Spleen (tissue), 11 donors: ENCODE results near the gene DDIT4. TPM values are rescaled to one million over a fixed set of nuclear protein-coding genes. Genes with fewer than 3 reads are reported as not detected.

Experiments
- DNase-seq: peaks from one replicate; pipeline ENCODE4 v3.0.0-alpha.2; 2020
- H3K27ac ChIP-seq, 8 donors: fragments of 200-600 bp; sonication (generic) in 7 of 8; 1 replicate in 4 of 8; 2 replicates in 4 of 8; pipeline versions ENCODE4 v1.5.0 to v1.8.0; 2016 to 2021; ENCODE audit warnings: inconsistent platforms in 4 of 8, mild to moderate bottlenecking in 4 of 8, moderate library complexity in 1 of 8
- H3K27me3 ChIP-seq, 7 donors: fragments of 200-600 bp; sonication (generic) in 6 of 7; replicated peaks in 1 of 7; 1 replicate in 4 of 7; 2 replicates in 3 of 7; pipeline versions ENCODE4 v1.5.0 to v1.8.0; 2016 to 2021; ENCODE audit warnings: inconsistent platforms in 3 of 7, mild to moderate bottlenecking in 1 of 7
- H3K36me3 ChIP-seq, 6 donors: fragments of 200-600 bp; sonication (generic) in 5 of 6; 1 replicate in 4 of 6; 2 replicates in 2 of 6; pipeline versions ENCODE4 v1.5.0 to v1.8.0; 2016 to 2021; ENCODE audit warnings: inconsistent platforms in 2 of 6
- H3K4me1 ChIP-seq, 6 donors: fragments of 200-600 bp; sonication (generic) in 5 of 6; 1 replicate in 3 of 6; 2 replicates in 3 of 6; pipeline versions ENCODE4 v1.5.0 to v1.8.0; 2016 to 2021; ENCODE audit warnings: inconsistent platforms in 3 of 6
- H3K4me3 ChIP-seq, 8 donors: fragments of 200-600 bp; sonication (generic) in 7 of 8; 1 replicate in 4 of 8; 2 replicates in 4 of 8; pipeline versions ENCODE4 v1.5.0 to v1.8.0; 2016 to 2021; ENCODE audit warnings: inconsistent platforms in 4 of 8, mild to moderate bottlenecking in 4 of 8, moderate library complexity in 2 of 8
- H3K9me3 ChIP-seq, 8 donors: fragments of 200-600 bp; sonication (generic) in 7 of 8; 1 replicate in 4 of 8; 2 replicates in 4 of 8; pipeline versions ENCODE4 v1.5.0 to v1.8.0; 2016 to 2021; ENCODE audit warnings: inconsistent platforms in 4 of 8
- CTCF ChIP-seq, 11 experiments: fragments of 200-600 bp in 7 of 11; fragments of 450-650 bp in 4 of 11; sonication (generic) in 4 of 11; IDR thresholded peaks in 8 of 11; conservative IDR thresholded peaks in 3 of 11; 1 replicate in 7 of 11; 2 replicates in 4 of 11; pipeline versions ENCODE4 v1.4.0 to v1.8.0; 2016 to 2021; ENCODE audit warnings: antibody characterized with exemption in 11 of 11, inconsistent platforms in 4 of 11, mild to moderate bottlenecking in 1 of 11
- POLR2A ChIP-seq, 3 donors: fragments of 450-650 bp; IDR thresholded peaks; one replicate each; pipeline ENCODE4 v1.5.1; 2017; ENCODE audit warnings: antibody characterized with exemption in 3 of 3, mild to moderate bottlenecking in 1 of 3
- POLR2AphosphoS5 ChIP-seq, 3 donors: sonication (generic); formaldehyde crosslinking; IDR thresholded peaks; one replicate each; pipeline ENCODE4 v1.5.1; 2017; ENCODE audit warnings: antibody characterized with exemption in 3 of 3
- WGBS, 5 donors: extraction: QIAGEN DNeasy Blood & Tissue Kit in 3 of 5; methylation state at CpG; one replicate each; pipeline versions ENCODE4 v1.1.5 to v1.1.7; 2013 to 2018; 5-methylcytosine and 5-hydroxymethylcytosine counted together
- intact Hi-C: fragments of 100-400 bp; cut with DNase I; formaldehyde crosslinking; loops from one replicate; pipeline ENCODE4 v1.15.0; 2023; ENCODE audit warnings: low total_unique reads
- polyA plus RNA-seq, 3 donors: library from polyadenylated mRNA; stranded (reverse); fragments of 200-250 nt; gene quantifications; one replicate each; pipeline ENCODE4 v1.2.1, GENCODE V29; 2013
- total RNA-seq, 7 donors: library from RNA; depleted of rRNA in 3 of 7; stranded (reverse); fragments of >200 nt in 3 of 7; fragmentation: NEBNext Ultra II Directional in 4 of 7; extraction: Animal tissue kit (Norgen Biotek cat#: 25700) in 4 of 7; gene quantifications; one replicate each; pipeline versions ENCODE4 v1.1.0 to v1.2.1, GENCODE V29; 2016 to 2021
- donor health status: healthy with polysubstance abuse.
- donor health status: DM: no; HTN: no; CAD: no; lungs with moderate emphysema.
- donor health status: DM: no; HTN: no; CAD: no.
- donor health status: Bipolar disorder and iron deficiency.
- donor health status: healthy.
- donor health status: DM: no; HTN: no; CAD: no.
- donor health status: DM: yes; HTN: yes; CAD: no.

DDIT4 gene
- total and polyA plus RNA-seq, 10 donors = 99.3 to 308 (median 228) TPM

- Histone ChIP-seq H3K27ac (peak overlapping the region in 6 of 8 donors; percentile 85 to 95 (median 92)), H3K4me3 (no peak overlapping the region), H3K4me1 (peaks cover 70 to 100% (median 98%) of the 10 kb centered on the region in 6 donors), H3K9me3 (no peaks in the 10 kb centered on the region), H3K36me3 (no peaks in the 10 kb centered on the region), H3K27me3 (no peaks in the 10 kb centered on the region)
- 94 to 100% (median 97%) methylated on average over 4 of the region's 4 CpGs for WGBS, 5 donors
- intact Hi-C loops = no loop called here
- TF ChIP-seq POLR2AphosphoS5 (IDR thresholded peaks at IDR 0.05) (no peak), POLR2A (IDR thresholded peaks at IDR 0.05) (no peak), CTCF (IDR thresholded peaks at IDR 0.05 in 8 of 11, conservative IDR thresholded peaks at IDR 0.05 in 3 of 11) (no peak)
- no peak for DNase-seq
Measured at GRCh38 chr10:72258617-72259016, 15.1 kb upstream of the DDIT4 start.

- no peaks in the 10 kb centered on the region for H3K27me3 ChIP-seq
- 36 to 49% (median 43%) methylated on average over 4 to 5 of the region's 5 CpGs for WGBS, 5 donors
- peaks cover 63 to 97% (median 92%) of the 10 kb centered on the region in 6 donors for H3K4me1 ChIP-seq
- TF ChIP-seq CTCF (IDR thresholded peaks at IDR 0.05 in 8 of 11, conservative IDR thresholded peaks at IDR 0.05 in 3 of 11) = no peak
- TF ChIP-seq POLR2A (IDR thresholded peaks at IDR 0.05) = no peak
- no peak for TF ChIP-seq POLR2AphosphoS5 (IDR thresholded peaks at IDR 0.05)
- peak overlapping the region; percentile 84 to 95 (median 90) for H3K27ac ChIP-seq
- DNase-seq = no peak
- no peaks in the 10 kb centered on the region for H3K9me3 ChIP-seq
- no peaks in the 10 kb centered on the region for H3K36me3 ChIP-seq
- intact Hi-C loops = no loop called here
- H3K4me3 ChIP-seq = peak overlapping the region in 1 of 8 donors; percentile 76
Measured at GRCh38 chr10:72259491-72260238, 14.1 kb upstream of the DDIT4 start.

GRCh38 chr10:72260239-72260975, 13.3 kb upstream of the DDIT4 start:
- peak overlapping the region; percentile 84 to 95 (median 90) for H3K27ac ChIP-seq
- 13 to 22% (median 17%) methylated on average over 15 to 19 of the region's 19 CpGs for WGBS, 5 donors
- intact Hi-C loops = no loop called here
- H3K9me3 ChIP-seq = no peaks in the 10 kb centered on the region
- no peaks in the 10 kb centered on the region for H3K36me3 ChIP-seq
- peak overlapping the region; percentile 0 to 76 (median 44) for H3K4me3 ChIP-seq
- no peaks in the 10 kb centered on the region for H3K27me3 ChIP-seq
- H3K4me1 ChIP-seq = peaks cover 57 to 97% (median 84%) of the 10 kb centered on the region in 6 donors
- DNase-seq = peak; percentile 97
- no peak for TF ChIP-seq POLR2A (IDR thresholded peaks at IDR 0.05)
- TF ChIP-seq POLR2AphosphoS5 (IDR thresholded peaks at IDR 0.05) = peak; percentile 86 to 93 (median 88)
- peak in 2 of 11 experiments; percentile 17 to 29 for TF ChIP-seq CTCF (IDR thresholded peaks at IDR 0.05 in 8 of 11, conservative IDR thresholded peaks at IDR 0.05 in 3 of 11)
